ENCODE measurements around the gene VWA3B.

GRCh38 chr2:98280376-98281102, 193.6 kb downstream of the VWA3B start:
- TF ChIP-seq CTCF (conservative IDR thresholded peaks at IDR 0.05; ENCODE audit: low read depth, low read length) (no peak), POLR2A (IDR thresholded peaks at IDR 0.05; ENCODE audit: low read depth, low read length) (no peak), MXI1 (IDR thresholded peaks at IDR 0.05; ENCODE audit: borderline replicate concordance, low read depth, low read length) (no peak), FOS (IDR thresholded peaks at IDR 0.05; ENCODE audit: low read depth, low read length) (no peak), RAD21 (IDR thresholded peaks at IDR 0.05; ENCODE audit: low read length) (no peak), BHLHE40 (IDR thresholded peaks at IDR 0.05; ENCODE audit: low read depth, low read length) (no peak), CHD1 (IDR thresholded peaks at IDR 0.05; ENCODE audit: low read depth, low read length) (no peak), RFX5 (IDR thresholded peaks at IDR 0.05; ENCODE audit: low read depth, low read length) (no peak), CEBPB (IDR thresholded peaks at IDR 0.05; ENCODE audit: low read depth, low read length) (no peak), SMC3 (IDR thresholded peaks at IDR 0.05; ENCODE audit: low read depth, low read length) (no peak), MAZ (IDR thresholded peaks at IDR 0.05; ENCODE audit: borderline replicate concordance, low read depth, low read length) (no peak), USF2 (IDR thresholded peaks at IDR 0.05; ENCODE audit: low read depth, low read length) (no peak)
- TF ChIP-seq, protein P1, sequence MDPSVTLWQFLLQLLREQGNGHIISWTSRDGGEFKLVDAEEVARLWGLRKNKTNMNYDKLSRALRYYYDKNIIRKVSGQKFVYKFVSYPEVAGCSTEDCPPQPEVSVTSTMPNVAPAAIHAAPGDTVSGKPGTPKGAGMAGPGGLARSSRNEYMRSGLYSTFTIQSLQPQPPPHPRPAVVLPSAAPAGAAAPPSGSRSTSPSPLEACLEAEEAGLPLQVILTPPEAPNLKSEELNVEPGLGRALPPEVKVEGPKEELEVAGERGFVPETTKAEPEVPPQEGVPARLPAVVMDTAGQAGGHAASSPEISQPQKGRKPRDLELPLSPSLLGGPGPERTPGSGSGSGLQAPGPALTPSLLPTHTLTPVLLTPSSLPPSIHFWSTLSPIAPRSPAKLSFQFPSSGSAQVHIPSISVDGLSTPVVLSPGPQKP (IDR thresholded peaks at IDR 0.05; ENCODE audit: borderline replicate concordance, low read depth, low read length) = no peak

All from IMR-90 (cell line).